ENCODE measurements around the gene ZDHHC12.

DNA sequence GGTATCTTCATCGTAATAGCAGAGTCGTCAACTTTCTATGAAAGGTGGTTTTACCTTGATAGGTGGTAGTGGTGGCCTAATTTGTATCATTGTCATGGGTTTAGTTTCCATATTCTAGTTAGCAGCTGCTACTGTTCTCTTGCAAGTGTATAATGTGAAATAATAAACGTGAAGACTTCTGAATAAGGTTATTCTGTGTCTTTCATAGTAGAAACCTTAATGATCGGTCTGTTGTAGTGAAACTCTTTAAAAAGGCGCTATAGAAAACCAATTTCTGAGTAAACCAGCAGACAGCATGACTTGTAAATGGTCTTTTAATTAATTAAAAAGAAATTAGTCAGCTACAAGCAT lies 33.3 kb downstream of the ZDHHC12 start:
- TF ChIP-seq, protein P1, sequence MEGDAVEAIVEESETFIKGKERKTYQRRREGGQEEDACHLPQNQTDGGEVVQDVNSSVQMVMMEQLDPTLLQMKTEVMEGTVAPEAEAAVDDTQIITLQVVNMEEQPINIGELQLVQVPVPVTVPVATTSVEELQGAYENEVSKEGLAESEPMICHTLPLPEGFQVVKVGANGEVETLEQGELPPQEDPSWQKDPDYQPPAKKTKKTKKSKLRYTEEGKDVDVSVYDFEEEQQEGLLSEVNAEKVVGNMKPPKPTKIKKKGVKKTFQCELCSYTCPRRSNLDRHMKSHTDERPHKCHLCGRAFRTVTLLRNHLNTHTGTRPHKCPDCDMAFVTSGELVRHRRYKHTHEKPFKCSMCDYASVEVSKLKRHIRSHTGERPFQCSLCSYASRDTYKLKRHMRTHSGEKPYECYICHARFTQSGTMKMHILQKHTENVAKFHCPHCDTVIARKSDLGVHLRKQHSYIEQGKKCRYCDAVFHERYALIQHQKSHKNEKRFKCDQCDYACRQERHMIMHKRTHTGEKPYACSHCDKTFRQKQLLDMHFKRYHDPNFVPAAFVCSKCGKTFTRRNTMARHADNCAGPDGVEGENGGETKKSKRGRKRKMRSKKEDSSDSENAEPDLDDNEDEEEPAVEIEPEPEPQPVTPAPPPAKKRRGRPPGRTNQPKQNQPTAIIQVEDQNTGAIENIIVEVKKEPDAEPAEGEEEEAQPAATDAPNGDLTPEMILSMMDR (IDR thresholded peaks at IDR 0.05): no peak
- TF ChIP-seq POLR2A (IDR thresholded peaks at IDR 0.05): no peak

Measured in ovary (tissue), 3 donors.